HG03060 (cell line): ENCODE measurements around the gene LEF1.

Experiments
- ATAC-seq: cut with Tn5 transposase; IDR thresholded peaks from one replicate; pipeline ENCODE4 v1.9.1; 2021; ENCODE audit warnings: low read depth, moderate number of reproducible peaks; ENCODE audit not compliant: unreplicated experiment

The LEF1 gene

GRCh38 chr4:108115168-108115526 is 53.6 kb downstream of the LEF1 start:
- ATAC-seq, result no peak

DNA sequence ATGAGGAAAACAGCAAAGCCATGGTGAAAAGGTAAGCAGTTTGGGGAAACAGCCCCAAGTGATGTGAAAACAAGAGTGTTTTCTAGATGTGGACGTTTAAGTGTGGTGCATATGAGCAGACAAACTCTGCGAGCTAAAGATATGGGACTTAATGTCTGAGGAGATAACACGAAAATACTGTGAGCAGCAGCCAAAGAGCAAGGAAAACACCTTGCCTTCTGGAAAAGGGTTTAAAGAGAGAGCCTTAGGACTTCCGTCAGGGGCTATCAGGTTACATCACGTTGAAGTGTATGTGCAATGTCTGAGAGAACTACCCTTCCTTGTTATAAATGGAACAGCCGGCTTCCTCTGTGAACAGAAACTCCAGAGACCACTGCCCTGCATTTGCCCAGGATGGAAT is 54.2 kb downstream of the LEF1 start:
- no peak for ATAC-seq

DNA sequence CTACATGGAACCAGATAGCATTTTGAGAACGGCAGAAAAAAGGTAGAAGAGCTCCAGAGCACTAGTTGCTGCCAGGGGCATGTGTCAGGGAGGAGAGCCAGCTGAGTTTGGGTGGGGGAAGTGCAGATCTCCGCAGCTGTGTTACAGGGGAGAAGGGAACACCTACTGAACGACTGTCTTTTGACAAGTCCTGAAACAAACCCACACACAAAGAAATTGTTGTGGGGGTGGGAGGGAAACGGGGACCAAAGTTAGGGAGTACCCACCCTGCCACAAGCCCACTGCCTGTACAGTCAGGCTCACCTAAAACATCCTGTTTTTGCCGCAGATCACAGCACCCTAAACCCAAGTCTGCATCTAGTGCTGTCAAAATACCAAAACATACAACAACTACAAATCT is 55.5 kb downstream of the LEF1 start:
- no peak for ATAC-seq

- ATAC-seq, result no peak
These were observed 57.0 kb downstream of the LEF1 start for GRCh38 chr4:108111781-108112180.

DNA sequence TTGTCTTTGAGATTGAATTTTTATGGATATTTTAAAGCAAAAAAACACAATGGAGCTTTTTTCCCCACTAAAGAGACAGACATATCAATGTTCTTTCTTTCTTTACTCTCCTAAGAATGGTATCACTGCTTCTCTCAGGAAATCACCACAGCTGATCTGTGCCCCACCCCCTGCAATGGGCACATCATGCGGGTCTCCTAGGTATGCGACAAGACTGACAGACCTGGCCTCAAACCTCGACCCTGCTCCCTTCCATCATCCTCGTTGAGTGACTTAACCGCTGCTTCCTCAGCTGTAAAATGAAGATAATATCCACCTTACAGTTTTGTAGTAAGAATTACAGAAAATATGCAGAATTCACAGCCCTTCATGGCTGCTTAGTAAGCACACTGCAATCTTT is 58.3 kb downstream of the LEF1 start:
- ATAC-seq, result no peak

- ATAC-seq, result peak; percentile 87
These were observed 58.7 kb downstream of the LEF1 start for GRCh38 chr4:108109997-108110416.

DNA sequence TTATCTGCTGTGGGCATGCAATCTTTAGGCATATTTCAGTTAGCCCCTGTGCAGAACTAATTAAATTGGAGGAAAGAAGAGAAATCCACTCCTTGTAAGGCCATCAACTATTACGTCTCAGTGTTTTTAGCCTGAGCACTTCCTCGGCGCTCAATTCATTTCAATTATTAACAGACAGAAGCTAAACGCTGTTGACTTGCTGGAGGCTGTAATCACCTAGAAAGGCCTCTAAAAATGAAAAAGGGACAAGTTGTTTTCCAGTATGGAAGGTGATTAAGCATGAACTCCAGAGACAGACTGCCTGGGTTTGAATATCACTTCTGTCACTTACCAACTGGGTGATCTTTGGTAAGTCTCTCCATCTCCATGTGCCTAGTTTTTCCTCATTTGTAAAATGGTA is 59.6 kb downstream of the LEF1 start:
- ATAC-seq, result no peak

DNA sequence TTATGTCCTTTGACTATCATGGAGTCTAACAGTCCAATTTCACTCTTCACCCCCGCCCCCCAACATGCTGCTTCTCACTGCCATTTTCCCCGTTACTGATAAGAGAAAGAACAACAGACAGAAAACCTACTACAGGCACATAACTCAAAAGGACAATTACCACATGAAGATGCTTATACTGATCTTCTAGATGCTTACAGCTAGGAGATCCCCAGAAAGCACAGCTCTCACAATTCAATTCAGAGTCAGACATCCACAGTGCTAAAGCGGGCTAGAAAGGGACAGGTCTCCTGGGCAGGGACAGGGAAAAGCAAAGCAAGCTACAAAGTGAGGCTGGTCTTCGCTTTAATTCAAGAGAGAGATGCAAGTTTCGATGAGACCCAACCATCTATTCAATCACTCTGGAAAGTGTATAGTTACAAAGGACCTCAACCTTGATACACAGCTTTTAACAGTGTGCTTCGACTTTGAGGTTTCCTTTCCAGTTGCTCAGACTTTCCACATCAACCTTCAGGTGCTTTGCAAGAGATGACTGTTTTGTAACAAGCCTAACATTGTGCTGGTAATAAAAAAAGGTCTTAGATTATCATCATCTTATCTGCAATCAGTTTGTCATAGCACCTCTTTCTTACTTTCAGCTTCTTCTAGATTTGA is 60.9 kb downstream of the LEF1 start:
- ATAC-seq, result no peak

DNA sequence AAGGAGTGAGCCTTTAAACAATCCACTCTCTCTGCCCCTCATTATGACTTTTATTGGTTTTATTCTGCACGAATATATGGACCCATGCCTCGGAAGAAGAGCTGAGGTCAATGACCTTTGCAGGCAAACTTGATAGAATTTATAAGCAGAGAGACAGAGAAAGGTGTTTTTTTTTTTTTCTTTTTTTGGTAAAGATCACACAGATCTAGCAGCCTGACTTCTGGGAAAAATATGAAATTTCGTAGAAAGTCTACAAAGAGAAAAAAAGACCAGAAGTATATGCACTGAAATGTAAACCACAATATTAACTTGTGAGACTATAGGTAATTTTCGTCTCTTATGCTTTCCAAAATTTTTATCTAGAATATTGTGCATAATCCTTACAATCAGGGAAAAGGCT is 61.6 kb downstream of the LEF1 start:
- no peak for ATAC-seq

GRCh38 chr4:108106186-108106585 is 62.5 kb downstream of the LEF1 start:
- no peak for ATAC-seq

- ATAC-seq, result no peak
These were observed 65.5 kb downstream of the LEF1 start for GRCh38 chr4:108103099-108103862.

DNA sequence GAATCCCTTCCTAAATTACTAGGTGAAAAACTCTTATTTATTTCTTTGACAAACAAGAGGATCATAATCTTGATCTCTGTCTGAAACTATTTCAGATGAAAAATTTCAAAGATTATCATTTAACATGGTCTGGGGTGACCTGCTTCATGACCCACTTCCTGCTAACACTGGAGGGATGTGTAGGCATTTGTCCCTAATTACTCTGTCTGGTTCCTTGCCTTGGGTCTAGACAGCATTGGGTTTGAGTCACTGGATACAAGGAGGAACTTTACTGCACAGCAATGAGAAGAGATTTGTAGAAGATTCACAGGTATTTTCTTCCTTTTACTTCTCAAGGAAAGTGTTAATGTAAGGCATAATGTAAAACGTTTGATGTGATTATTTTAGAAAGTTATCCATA is 67.9 kb downstream of the LEF1 start:
- ATAC-seq, result no peak

- ATAC-seq, result no peak
These were observed 68.9 kb downstream of the LEF1 start for GRCh38 chr4:108099838-108100237.

GRCh38 chr4:108097990-108098553 is 70.7 kb downstream of the LEF1 start:
- no peak for ATAC-seq

DNA sequence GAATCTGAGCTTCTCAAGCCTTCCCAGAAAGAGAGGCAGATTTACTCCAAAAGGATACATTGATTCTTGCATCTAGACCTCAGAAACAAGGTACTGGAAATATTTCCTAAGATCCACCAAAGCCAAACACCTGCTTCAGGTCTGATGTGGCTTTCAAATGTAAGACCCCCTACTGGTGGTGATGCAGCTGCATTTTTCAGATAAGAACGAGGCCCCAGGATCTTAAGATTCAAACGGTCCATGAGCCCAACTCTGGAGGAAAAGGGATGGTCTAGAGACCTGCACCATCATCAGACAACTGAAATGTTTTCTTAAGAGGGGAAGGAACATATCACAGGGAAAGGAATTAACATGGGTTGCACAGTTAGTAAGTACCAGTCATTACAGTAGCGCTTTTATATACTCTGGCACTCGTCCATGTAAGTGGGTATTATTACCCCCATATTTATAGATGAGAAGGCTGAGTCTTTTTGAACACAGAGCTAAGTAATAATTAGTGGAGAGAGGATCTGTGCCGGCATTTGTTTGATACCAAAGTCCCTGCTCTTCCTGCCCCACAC is 73.7 kb downstream of the LEF1 start:
- no peak for ATAC-seq

DNA sequence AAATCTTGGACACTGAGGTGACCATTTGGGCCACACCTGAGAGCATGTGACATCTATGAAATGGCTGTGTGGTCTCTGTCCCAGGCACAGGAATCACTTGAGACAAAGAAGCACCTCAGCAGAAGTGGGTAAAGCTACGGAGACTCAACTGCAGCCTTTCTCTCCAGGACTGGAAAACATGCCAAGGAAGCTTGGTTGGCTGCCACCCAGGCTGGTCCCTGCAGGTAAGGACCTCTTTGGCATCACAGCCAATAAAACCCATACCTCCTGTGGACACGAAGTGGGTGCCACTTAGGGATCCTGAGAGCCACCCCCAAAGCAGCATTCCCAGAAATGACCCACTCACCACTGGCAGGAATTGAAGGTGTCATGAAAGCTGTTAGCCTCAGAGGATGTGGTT is 74.6 kb downstream of the LEF1 start:
- no peak for ATAC-seq

DNA sequence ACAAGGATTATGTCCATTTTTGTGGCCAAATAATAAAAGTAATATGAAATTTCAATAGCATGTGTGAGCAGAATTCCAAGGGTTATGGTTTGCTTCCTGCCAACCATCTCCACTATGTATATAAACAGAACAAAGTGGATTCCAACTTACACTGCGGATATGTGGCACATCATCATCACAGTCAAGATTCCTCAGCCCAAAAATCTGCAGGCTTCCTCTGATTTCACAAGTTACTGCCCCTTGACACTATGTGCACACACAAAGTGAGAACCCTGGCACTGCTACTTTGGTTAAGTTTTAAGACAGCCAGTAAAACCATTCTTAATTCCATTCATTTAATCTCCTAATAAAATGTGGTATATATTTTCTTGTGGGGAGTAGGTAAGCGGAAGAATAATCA is 76.4 kb downstream of the LEF1 start:
- ATAC-seq, result no peak

GRCh38 chr4:108087293-108087967 is 81.3 kb downstream of the LEF1 start:
- ATAC-seq, result no peak

DNA sequence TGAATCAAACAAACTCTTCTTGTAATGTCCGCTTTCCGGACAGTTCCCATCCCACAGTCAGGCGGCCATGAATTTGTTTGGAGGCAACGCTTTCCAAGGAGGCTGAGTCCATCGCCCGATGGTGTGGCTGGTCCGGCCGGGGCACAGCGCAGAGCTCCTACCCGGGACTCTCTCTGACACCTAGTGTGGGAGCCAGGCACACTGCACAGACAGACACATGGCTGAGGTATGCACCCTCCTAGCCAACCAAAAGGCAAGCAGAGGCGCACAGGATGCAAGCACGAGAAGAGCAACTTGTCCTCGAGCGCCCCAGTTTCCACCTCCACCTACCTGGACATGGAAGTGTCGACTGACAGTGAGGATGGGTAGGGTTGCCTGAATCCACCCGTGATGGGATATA is 87.5 kb downstream of the LEF1 start:
- ATAC-seq, result no peak

DNA sequence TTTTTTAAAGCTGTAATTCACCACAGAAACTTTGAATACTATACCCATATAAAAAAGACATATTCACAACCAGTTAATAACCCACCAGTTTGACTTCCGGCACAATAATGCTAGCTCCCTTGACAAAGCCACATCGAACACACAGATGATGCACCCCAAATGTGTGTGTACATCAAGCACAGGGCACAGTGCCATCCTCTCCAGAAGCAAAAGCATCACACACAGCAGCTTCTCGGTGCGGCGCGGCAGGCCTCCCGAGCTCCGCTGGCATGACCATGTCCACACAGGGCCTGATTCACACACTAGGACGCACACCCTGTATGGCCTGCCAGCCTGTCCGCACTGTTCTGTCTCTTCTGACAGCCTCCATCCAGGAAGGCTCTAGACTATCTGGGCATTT is 88.0 kb downstream of the LEF1 start:
- ATAC-seq, result no peak

DNA sequence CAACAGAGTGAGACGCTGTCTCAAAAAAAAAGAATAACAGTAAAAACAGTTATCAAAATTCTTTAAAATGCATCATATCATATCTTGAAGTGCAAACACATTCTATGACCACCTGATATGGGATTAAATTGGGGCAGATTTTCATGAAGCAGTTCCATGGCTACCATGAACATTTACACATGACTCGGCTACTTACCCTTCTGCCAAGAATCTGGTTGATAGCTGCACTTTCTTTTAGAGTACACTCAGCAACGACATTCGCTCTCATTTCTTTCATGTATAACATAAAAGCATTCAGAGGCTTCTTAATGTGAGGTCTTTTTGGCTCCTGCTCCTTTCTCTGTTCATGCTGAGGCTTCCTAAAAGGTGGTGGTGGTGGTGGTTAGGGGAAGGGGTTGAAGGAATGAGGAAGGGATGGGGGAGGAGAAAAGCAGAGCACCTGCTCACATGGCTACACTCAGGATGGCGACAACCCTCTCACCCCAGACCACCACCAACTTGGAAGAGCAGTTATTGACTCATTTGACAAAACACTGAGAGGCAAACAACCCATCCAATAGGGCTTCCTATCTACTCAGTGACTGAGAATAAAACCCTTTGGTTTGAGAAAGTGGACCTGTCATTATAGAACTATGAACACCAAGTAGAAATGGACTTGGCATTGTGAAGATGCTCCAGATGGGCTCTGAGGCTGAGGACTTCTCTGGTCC is 90.6 kb downstream of the LEF1 start:
- ATAC-seq, result no peak
